HUDEP-2 (cell line): ENCODE measurements around the gene GIMAP4.
"Not testable (repeated sequence)": the region's sequence is repeated elsewhere in the genome, so short reads cannot be mapped to it uniquely, and the experiment has no call there.

Experiments
- DNase-seq, 76 experiments: peaks; one replicate each; lab custom pipeline; 2025; ENCODE audit not compliant: unreplicated experiment in 76 of 76; lab: John Stamatoyannopoulos, UW

Gene GIMAP4

GRCh38 chr7:150567169-150567568 lies at the start of gene GIMAP4:
GIMAP4 (plus strand) TSS chr7:150567390; CDS start chr7:150569902, 2,512 bp downstream.
- no peak for DNase-seq

GRCh38 chr7:150519310-150519709 lies 47.9 kb upstream of the GIMAP4 start:
- DNase-seq, result no peak

DNA sequence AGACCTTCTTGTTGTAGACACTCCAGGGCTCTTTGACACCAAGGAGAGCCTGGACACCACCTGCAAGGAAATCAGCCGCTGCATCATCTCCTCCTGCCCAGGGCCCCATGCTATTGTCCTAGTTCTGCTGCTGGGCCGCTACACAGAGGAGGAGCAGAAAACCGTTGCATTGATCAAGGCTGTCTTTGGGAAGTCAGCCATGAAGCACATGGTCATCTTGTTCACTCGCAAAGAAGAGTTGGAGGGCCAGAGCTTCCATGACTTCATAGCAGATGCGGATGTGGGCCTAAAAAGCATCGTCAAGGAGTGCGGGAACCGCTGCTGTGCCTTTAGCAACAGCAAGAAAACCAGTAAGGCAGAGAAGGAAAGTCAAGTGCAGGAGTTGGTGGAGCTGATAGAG lies 47.0 kb upstream of the GIMAP4 start:
- no peak for DNase-seq

- DNase-seq, result not testable (repeated sequence)
Observed at GRCh38 chr7:150522931-150523330, 44.3 kb upstream of the GIMAP4 start.

DNA sequence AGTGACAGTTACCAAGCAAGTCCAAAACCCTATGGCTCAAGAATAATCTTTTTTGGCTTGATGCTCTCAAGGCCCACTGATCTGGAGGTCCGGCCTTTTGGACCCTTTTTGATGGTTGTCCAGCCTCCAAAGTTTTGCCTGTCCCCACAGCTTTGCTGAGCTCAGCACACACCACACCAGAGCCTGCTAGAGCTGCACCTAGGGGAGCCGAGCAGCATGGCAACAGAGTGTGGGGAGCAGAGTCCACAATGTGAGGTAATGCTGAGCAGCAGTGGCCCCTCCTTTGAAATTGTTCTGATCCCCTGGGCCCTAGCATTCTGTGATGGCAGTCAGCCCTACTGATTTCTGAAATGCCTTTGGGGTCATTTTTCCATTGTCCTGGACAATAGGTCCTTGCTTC lies 43.2 kb upstream of the GIMAP4 start:
- no peak for DNase-seq

GRCh38 chr7:150531704-150532103 lies 35.5 kb upstream of the GIMAP4 start:
- DNase-seq, result no peak

DNA sequence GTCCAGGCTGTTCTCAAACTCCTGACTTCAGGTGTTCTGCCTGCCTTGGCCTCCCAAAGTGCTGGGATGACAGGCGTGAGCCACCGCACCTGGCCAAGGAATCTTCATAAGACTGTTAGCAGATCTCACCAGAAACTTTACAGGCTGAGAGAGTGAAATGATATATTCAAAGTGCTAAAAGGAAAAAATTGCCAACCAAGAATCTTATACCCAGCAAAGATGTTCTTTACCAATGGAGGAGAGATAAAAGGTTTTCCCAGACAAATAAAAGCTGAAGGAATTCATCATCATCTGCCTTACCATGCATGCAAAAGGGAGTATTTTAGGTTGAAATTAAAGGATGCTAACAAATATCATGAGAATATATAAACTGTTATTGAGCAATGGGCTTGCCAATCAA lies 28.9 kb upstream of the GIMAP4 start:
- no peak for DNase-seq

- no peak for DNase-seq
Observed at GRCh38 chr7:150553163-150553562, 14.0 kb upstream of the GIMAP4 start.

GRCh38 chr7:150556521-150557138 lies 10.6 kb upstream of the GIMAP4 start:
- DNase-seq, result no peak

DNA sequence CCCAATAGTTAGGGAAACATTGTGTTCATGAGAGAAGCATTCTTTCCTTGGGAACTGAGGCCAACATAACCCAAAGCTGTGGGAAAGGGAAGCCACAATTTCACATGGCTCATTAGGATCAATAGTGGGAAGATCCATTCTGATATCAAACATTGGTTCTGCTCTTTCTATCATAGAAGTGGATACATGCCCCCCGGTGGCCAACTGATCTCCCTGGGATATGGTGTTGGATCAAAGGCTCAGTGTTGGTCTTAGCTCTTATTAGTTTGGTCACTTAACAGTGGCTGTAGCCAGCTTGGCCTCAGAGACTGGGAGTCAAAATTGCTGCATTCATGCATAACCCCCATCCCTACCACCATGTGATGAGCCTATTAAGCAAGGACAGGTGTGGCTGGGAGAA lies 6.7 kb upstream of the GIMAP4 start:
- no peak for DNase-seq

DNA sequence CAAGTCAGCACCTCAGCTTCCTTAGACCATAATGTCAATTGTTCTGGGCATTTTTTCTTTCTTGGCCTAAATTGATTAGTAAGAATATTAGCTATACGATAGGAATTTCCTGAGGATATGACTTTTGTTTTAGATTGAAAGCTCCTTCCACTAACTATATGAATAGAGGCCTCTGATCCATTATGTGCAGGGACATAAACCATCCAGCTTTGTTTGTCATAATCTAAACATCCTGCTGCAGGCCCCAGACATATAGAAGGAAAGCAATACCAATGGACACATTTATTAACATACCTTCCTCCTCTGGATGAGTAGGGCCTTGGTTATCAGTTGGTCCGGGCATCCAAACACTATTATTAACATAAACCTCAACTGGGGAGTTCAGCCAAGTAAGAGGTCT lies 4.3 kb upstream of the GIMAP4 start:
- DNase-seq, result no peak

- no peak for DNase-seq
Observed at GRCh38 chr7:150564006-150564405, 3.2 kb upstream of the GIMAP4 start.

DNA sequence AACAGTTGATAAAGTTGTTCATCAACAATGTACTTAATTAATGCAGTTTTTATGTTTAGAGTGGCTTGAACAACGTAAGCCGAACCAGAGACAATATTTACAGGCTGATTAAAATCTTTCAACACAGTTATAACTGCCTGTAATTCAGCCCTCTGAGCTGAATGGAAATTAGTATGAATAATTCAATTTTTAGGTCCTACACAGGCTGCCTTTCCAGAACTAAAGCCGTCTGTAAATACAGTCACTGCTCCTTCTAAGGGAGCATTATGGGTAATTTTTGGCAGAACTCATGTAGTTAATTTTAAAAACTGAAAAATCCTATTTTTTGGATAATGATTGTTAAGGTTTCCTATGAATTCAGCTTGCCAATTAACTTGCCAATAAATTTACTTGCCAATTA lies 2.6 kb upstream of the GIMAP4 start:
- DNase-seq, result no peak

GRCh38 chr7:150565239-150565638 lies 2.0 kb upstream of the GIMAP4 start:
- DNase-seq, result no peak

- DNase-seq, result no peak
Observed at GRCh38 chr7:150566123-150566522, 1.1 kb upstream of the GIMAP4 start.

- DNase-seq, result no peak
Observed at GRCh38 chr7:150566572-150566971, 618 bp upstream of the GIMAP4 start.

DNA sequence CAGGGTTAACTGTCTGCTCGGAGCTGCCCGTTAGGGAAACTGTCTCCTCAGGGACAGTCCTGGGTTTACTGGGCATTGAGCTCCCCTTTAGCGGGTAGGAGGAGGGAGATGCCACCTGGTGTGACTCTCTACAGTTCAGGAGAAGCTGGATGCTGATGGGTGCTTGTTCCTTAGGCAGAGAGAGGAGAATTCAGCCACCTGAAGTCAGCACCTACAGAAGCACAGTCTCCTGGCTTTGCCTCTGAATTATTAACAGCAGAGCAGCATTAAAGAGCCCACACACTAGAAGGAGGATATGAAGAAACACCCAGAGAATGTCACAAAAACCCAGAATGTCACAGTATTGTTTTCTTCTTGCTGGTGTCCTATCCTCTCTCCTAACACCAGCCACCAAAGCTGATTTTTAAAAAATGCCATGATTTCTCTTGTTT lies 696 bp downstream of the GIMAP4 start:
- DNase-seq, result no peak

DNA sequence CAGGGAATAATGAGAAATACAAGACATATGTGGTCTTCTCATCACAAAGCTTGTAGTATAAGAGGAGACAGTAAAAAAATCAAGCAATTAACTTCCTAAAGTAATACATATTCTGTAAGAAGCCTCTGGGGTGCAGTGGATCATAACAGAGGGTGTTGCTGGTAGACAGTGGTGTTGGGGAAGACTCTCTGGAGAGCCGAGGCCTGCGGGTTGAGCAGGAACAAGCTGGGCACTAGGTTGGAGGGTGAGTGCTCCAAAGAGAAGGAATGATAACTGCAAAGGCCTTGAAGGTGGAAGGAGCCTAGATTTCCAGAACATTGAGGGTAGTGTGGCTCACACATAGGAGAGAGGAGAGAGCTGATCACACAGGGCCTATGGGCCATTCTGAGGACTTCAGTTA lies 1.5 kb downstream of the GIMAP4 start:
- no peak for DNase-seq

DNA sequence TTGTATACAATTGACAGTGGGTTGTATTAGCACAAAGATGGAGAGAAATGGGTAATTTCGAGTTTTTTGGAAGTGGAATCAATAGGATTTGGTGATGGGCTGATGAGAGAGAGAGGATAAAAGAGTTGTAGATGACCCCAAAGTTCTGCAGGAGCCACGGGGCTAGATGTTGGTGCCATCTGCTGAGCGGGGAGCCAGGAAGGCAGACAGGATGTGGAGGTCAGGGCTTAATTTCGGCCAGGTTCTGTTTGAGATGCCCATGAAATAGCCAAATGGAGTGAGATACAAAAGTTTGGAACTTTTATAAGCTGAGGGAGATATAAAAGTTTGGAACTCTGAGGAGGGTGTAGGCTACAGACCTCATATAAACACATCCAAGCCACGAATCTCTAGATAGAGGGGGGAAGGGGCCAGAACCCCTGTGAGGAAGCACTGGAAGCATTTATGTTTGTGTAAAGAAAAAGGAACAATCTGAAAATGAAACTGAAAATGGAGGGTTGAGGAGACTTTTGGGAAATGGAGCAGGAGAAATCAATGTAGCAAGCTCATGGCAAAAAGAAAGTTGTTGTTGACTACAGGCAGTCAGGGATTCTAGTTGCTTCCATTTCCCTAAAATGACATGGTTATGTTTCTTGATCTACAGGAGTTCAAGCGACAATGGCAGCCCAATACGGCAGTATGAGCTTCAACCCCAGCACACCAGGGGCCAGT lies 2.2 kb downstream of the GIMAP4 start:
- DNase-seq, result no peak

DNA sequence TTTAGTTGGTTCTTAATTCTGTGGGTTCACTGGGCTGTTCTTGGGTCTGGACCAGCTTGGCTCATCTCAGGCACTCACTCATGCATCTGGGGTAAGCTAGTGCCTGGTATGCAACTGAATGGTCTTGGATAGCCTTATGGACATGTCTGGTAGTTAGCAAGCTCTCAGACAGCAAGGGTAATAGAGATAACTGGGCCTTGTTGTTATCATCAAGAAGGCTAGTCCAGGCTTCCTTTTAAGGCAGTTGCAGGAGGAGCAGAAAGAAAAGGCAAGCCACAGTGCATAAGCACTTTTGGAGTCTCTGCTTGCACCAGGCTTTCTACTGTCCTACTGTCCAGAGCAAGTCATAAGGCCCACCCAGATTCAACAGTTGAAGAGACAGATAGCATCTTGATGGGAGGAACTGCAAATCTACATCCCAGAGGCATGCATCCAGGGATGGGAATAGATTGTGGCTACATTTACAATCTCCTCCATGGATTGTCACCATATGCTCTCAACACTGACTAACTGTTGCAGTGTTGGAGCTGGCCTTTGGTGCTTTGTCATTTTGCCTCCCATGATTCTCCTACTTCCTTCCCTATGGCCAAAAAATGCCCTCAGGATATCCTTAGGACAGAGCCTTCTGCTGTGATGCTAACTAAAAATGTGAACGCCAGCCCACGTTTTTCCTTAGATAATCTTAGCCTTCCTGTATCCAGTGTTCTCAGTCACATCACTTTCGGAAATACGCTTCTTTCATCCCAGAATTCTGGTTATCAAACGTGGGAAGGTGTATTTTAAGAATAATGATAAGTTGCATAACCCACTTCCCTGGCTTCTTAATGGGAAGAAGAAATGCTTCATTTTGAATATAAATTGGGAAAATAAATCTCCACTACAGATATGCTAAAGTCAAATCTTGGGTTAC lies 3.6 kb downstream of the GIMAP4 start:
- DNase-seq, result no peak

DNA sequence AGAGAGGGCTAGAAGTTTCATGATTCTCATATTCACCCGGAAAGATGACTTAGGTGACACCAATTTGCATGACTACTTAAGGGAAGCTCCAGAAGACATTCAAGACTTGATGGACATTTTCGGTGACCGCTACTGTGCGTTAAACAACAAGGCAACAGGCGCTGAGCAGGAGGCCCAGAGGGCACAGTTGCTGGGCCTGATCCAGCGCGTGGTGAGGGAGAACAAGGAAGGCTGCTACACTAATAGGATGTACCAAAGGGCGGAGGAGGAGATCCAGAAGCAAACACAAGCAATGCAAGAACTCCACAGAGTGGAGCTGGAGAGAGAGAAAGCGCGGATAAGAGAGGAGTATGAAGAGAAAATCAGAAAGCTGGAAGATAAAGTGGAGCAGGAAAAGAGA lies 5.3 kb downstream of the GIMAP4 start:
- no peak for DNase-seq
